Stimulated activated CD8-positive, alpha-beta memory T cell treated with anti-CD3 and anti-CD28 coated beads, Interleukin-12 subunit alpha, Interleukin-12 subunit beta, amount 100 ng/mL, for 24 hours (primary cell): ENCODE results near the gene KDM4F.

ENCODE experiments used
- DNase-seq: peaks from one replicate; pipeline ENCODE4 v3.0.0-alpha.2; 2020; ENCODE audit errors: extremely low read depth

Gene KDM4F

DNA sequence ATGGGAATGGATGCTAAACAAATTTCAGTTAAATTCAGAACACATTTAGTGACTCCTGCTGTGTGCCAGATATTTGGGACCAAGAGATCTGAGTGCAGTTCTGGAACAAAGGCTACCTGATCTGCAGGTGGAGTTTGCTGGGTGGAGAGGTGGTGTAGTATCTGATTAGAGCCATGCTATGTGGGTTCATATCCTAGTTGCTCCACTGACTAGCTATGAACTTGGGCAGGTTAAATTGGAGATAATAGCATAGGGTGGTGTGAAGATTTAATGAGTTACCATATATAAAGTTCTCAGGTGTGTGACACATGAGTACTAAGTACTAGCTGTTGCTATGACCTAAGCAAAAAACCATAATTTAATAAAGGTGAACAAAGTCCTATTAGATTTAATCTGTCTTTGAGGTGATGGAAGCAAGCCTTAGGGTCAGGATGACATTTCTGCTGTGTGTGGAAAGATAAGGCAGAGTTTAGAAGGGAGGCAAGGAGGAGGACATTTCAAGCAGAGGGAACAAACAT lies 42.5 kb downstream of the KDM4F start:
- DNase-seq, result no peak

DNA sequence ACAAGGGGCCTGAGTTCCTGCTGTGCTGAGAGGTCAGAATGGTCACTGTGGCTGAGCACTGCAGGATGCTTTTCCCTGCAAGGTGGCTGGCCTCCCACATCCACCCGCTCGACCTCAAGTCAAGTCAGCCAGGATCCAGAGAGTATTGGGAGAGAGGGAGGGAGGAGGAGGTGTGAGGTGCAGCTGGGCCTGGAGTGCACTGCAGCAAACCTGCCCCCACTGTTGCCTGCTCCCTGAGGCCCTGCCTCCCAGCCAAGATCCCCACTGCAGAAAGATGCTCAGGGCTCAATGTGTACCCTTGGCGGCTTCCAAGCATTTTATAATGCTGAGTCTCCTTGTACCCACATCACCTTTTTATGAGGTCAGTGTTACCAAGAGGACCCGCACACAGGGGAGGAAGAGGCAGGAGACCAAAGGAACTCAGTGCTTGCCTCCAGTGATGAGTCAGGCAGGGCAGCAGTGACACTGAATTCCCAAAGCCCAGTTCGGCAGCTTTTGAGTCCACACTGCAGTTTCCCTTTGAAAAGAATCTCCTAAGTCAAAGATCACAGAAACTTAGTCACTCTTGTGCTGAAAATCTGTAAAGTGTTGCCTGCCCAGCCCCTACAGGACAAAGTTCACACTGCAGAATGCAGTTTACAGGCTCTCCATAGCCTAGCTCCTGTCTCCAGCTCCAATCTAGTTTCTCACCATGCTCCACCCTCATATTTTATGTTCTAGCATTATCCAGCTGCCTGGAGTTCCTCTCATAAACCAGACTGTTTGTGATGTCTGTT lies 43.5 kb downstream of the KDM4F start:
- no peak for DNase-seq

DNA sequence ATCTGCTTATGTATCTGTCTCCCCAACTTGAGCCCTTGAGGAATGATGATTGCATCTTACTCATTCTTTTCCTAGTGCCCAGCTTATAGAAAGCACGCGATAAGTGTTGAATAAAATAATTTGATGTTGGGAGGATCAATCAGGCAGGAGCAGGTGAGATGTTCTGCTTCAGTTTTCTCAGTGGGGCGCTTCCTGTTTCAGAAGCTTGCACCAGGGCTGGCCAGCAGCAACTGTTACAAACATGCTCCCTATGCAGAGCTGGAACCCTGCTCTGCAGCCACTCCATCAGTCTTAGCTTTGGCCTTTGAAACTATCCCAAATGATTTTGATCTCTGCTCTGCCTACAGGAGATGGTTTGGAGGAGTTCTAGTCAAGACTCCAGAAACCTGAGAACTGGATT lies 44.3 kb downstream of the KDM4F start:
- no peak for DNase-seq

DNA sequence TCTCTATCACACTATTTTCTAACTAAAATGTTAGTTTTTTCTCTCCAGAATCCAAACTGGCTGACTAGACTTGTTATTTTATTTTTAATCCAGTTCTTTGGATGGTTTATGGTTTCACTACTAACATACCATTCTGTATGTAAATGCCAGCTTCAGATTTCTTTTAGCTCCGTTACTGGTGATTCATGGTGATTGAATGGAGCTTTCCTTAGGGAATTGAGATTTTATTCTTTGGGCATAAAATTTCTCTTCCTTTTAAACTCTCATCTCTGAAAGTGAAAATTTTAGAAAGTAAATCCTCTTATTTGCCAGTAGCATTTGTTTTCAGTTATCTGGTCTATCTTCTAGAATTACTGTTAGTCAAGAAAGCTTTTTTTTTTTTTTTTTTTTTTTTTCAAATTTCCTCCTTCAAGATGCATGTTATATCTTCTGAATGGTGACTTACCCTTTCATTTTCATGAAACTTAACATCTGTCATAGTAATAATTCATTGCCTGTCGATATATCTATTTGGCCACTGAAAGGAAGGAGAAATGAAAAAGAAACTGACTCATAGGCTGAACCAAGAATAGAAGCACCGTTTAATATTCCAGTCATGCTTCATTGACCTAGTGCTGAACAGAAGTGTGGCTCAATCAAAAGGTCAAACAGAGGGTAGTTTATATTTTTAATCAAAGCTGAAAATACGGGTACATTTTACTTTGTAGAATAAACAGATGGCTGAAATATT lies 46.8 kb downstream of the KDM4F start:
- DNase-seq, result no peak

DNA sequence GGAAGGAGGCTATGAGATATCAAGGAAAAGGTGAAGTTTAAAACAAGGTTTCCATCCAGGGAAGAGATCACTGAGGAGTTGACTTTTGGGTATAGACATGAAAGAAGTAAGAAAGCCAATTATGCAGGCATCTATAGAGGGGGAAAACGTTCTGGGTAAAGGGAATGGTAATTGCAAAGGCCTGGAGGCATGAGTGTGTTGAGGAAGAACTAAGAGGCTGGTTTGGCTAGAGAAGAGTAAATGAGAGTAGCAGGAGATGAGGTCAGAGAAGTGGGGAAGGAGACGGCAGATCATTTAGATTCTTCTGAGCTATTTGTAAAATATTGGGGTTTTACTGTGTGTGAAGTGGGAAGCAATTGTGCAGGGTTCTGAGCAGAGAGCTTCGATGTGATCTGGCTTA lies 48.0 kb downstream of the KDM4F start:
- no peak for DNase-seq

DNA sequence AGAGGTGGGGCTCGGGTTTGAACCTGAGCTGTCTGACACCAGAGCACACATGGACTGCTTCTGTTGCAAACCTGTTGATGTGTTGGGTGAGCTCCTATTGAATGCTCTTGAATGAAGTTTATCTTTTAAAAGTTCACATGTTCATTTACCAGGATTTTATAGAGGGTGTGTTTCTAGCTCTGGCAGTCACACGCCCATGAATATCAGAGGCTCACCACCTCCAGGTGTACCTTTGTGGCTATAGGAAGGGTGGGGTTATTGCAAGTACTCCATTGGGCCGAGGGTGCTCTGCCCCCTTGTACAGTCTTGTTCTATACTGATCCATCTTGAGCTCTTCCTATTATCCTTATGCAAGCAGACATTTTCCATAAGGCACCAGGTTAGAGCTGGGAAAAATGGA lies 49.6 kb downstream of the KDM4F start:
- DNase-seq, result no peak

DNA sequence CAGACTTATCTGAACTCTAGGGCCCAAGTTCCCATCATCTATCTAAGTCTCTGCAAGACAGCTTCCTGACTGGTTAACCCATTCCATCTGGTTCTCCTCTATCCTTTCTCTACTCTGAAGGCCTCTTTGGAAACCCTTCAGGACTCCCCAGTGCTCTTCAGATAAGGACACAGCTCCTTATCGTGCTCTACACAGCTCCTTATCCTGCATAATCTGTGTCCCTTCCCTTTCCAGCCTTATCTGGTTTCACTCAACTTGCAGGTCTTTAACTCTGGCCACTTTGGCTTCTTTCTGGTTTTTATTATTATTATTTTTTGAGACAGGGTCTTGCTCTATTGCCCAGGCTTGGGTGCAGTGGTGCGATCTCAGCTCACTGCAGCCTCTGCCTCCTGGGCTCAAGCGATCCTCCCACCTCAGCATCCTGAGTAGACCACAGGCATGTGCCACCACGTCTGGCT lies 51.0 kb downstream of the KDM4F start:
- no peak for DNase-seq
